ENCODE measurements around the gene PTPRCAP. TPM values are rescaled to one million over a fixed set of nuclear protein-coding genes. Genes with fewer than 3 reads are reported as not detected.

The PTPRCAP gene
- total RNA-seq, 1 experiment from 2014 or later, result 0.15 TPM

DNA sequence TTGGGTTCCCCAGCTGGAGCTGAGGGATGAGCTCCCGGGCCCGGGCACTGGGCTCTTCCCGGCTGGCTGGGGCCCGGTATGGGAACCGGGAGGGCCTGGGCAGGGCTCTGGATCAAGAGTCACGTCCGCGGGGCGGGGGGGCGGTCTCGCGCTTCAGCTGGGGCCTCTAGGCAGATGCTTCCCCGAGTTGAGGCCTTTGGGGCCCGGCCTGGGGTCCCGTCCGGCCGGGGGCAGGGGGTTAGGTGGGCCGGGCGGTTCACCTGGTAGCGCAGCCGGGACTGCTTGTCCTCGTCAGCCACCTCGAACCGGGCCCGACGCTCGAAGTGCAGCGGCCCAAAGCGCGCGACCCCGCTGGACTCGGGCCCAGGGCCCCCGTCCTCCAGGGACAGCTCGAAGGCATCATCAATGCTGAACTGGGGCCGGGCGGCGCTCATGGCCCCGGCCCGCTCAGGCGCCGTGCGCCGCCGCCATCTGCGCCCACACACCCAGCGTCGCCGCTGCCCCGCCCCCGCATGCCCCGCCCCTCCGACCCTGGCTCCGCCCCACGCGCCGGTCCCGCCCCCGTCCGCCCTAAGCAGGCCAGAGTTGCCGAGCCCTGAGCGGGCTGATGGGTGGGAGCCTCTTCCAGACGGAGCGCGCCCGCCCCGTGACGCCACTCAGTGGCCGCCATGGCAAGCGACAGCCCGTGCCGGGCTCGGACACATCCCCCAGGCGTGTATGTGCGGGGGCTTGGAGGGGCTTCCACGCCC, 31.5 kb upstream of the PTPRCAP start, which contains the start of gene TMEM134:
TMEM134 (minus strand) TSS at position 493 of the 749 bp plus-strand sequence; CDS start at position 434, 59 bp downstream.
- Histone ChIP-seq H3K9ac (ENCODE audit: low read length) (peak within 1 kb of the TSS; percentile 98), H3K9me2 (replicated peaks; ENCODE audit: low read length) (no peaks in the 10 kb centered on the region), H3K9me3 (ENCODE audit: low read length) (no peaks in the 10 kb centered on the region), H3K27me3 (ENCODE audit: low read length) (no peaks in the 10 kb centered on the region), H4K20me1 (ENCODE audit: low read length) (no peaks in the 10 kb centered on the region), H3K4me1 (ENCODE audit: insufficient read depth, low read length) (peaks cover 33% of the 10 kb centered on the region), H3K4me2 (ENCODE audit: low read length) (peak within 1 kb of the TSS; percentile 99), H3K36me3 (ENCODE audit: low read depth, low read length) (no peaks in the 10 kb centered on the region), H3F3A (ENCODE audit: low read length, unreplicated experiment) (peaks cover 8% of the 10 kb centered on the region), H3K79me2 (ENCODE audit: low read length) (peaks cover 24% of the 10 kb centered on the region), H3K4me3 (ENCODE audit: low read length) (peak within 1 kb of the TSS; percentile 85), H3K27ac (ENCODE audit: low read length) (peak within 1 kb of the TSS; percentile 90), H2AFZ (ENCODE audit: low read length) (peak within 1 kb of the TSS; percentile 83)
- BruUV-seq (replicated peaks), result no TSS peak
- DNase-seq, result peak; percentile 92
- CTCF ChIA-PET, result interaction anchor here (0.7 to 2.0 kb wide), 2 partner anchors 67 to 118 kb away, joined by 3 to 15 read pairs; partner anchors contain the start of gene PPP1CA
- POLR2A ChIA-PET (ENCODE audit: unreplicated experiment), result no interaction called here
- TF ChIP-seq EZH2 (IDR thresholded peaks at IDR 0.05; ENCODE audit: low read length, unreplicated experiment), result no peak
- no peak for TF ChIP-seq EZH2phosphoT487 (IDR thresholded peaks at IDR 0.05; ENCODE audit: borderline replicate concordance, low read length)
- TF ChIP-seq, protein P1, sequence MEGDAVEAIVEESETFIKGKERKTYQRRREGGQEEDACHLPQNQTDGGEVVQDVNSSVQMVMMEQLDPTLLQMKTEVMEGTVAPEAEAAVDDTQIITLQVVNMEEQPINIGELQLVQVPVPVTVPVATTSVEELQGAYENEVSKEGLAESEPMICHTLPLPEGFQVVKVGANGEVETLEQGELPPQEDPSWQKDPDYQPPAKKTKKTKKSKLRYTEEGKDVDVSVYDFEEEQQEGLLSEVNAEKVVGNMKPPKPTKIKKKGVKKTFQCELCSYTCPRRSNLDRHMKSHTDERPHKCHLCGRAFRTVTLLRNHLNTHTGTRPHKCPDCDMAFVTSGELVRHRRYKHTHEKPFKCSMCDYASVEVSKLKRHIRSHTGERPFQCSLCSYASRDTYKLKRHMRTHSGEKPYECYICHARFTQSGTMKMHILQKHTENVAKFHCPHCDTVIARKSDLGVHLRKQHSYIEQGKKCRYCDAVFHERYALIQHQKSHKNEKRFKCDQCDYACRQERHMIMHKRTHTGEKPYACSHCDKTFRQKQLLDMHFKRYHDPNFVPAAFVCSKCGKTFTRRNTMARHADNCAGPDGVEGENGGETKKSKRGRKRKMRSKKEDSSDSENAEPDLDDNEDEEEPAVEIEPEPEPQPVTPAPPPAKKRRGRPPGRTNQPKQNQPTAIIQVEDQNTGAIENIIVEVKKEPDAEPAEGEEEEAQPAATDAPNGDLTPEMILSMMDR (conservative IDR thresholded peaks at IDR 0.05; ENCODE audit: low read depth, low read length), result peak; percentile 65
- ATAC-seq, result peak; percentile 65
- intact Hi-C loops (cut with micrococcal nuclease), result loop anchor here (1.0 to 5.0 kb wide), 3 partner anchors 39 to 68 kb away; partner anchors contain the start of genes CDK2AP2, PPP1CA and RPS6KB2

DNA sequence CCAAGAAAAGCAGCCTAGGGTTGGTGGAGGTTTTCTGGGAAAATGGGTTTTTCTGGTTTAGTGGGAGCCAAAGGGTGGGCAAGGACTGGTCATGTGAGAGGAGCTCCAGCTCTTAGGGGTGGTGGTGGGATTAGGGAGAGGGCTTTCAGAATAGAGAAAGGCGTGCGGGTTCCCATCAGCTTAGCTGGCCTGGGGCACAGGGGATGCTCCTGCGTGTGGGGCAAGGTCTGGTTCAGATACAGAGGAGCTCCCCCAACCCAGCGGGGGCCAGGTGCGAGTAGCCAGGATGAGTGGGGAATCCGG, 30.9 kb upstream of the PTPRCAP start:
- Histone ChIP-seq H3K9me3 (ENCODE audit: low read length) (no peaks in the 10 kb centered on the region), H4K20me1 (ENCODE audit: low read length) (no peaks in the 10 kb centered on the region), H3K4me3 (ENCODE audit: low read length) (peak overlapping the region; percentile 85), H2AFZ (ENCODE audit: low read length) (peak overlapping the region; percentile 59; the same call in 1 of the 2 replicates), H3K79me2 (ENCODE audit: low read length) (peaks cover 28% of the 10 kb centered on the region), H3K36me3 (ENCODE audit: low read depth, low read length) (no peaks in the 10 kb centered on the region), H3K9ac (ENCODE audit: low read length) (peak overlapping the region; percentile 98), H3K27ac (ENCODE audit: low read length) (peak overlapping the region; percentile 90), H3F3A (ENCODE audit: low read length, unreplicated experiment) (peaks cover 10% of the 10 kb centered on the region), H3K9me2 (replicated peaks; ENCODE audit: low read length) (no peaks in the 10 kb centered on the region), H3K4me2 (ENCODE audit: low read length) (peak overlapping the region; percentile 99), H3K4me1 (ENCODE audit: insufficient read depth, low read length) (peaks cover 38% of the 10 kb centered on the region), H3K27me3 (ENCODE audit: low read length) (no peaks in the 10 kb centered on the region)
- BruUV-seq (replicated peaks), result TSS peak; percentile 22
- TF ChIP-seq EZH2phosphoT487 (IDR thresholded peaks at IDR 0.05; ENCODE audit: borderline replicate concordance, low read length), result no peak
- DNase-seq (no peak), ATAC-seq (no peak)
- intact Hi-C loops (cut with micrococcal nuclease), result loop anchor here (1.0 to 5.0 kb wide), 2 partner anchors 41 to 67 kb away; partner anchors contain the start of genes PPP1CA and RPS6KB2
- POLR2A ChIA-PET (ENCODE audit: unreplicated experiment), result no interaction called here
- CTCF ChIA-PET, result interaction anchor here (0.7 to 2.0 kb wide), 2 partner anchors 67 to 117 kb away, joined by 3 to 15 read pairs; partner anchors contain the start of gene PPP1CA

DNA sequence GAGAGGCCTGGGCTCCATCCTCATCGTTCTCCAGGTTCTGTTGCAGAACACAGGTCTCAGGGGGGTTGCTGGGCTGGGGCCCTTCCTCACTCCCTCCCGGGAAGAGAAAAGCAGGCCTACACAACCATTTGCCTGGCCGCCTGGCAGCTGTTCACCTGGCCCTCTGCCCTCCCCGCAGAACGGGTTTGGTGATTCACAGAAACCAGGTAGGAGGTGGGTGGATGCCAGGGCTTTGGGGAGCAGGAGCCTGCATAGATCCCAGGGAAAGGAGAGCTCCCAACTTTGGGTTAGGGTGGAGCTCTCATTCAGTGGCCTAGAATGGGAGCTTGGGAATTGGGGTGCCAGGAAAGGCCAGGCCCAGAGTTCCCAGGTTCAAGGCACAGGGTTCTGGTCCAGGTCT, 30.6 kb upstream of the PTPRCAP start:
- Histone ChIP-seq H3K27ac (ENCODE audit: low read length) (peak overlapping the region; percentile 90), H3K4me2 (ENCODE audit: low read length) (peak overlapping the region; percentile 99), H3K36me3 (ENCODE audit: low read depth, low read length) (no peaks in the 10 kb centered on the region), H3K9ac (ENCODE audit: low read length) (peak overlapping the region; percentile 98), H3K4me1 (ENCODE audit: insufficient read depth, low read length) (peaks cover 41% of the 10 kb centered on the region), H3K4me3 (ENCODE audit: low read length) (peak overlapping the region; percentile 85), H3F3A (ENCODE audit: low read length, unreplicated experiment) (peaks cover 13% of the 10 kb centered on the region), H3K9me3 (ENCODE audit: low read length) (no peaks in the 10 kb centered on the region), H3K79me2 (ENCODE audit: low read length) (peaks cover 28% of the 10 kb centered on the region), H3K27me3 (ENCODE audit: low read length) (no peaks in the 10 kb centered on the region), H2AFZ (ENCODE audit: low read length) (no peak overlapping the region), H4K20me1 (ENCODE audit: low read length) (no peaks in the 10 kb centered on the region), H3K9me2 (replicated peaks; ENCODE audit: low read length) (no peaks in the 10 kb centered on the region)
- TF ChIP-seq EZH2 (IDR thresholded peaks at IDR 0.05; ENCODE audit: low read length, unreplicated experiment), result no peak
- no peak for TF ChIP-seq EZH2phosphoT487 (IDR thresholded peaks at IDR 0.05; ENCODE audit: borderline replicate concordance, low read length)
- TF ChIP-seq, protein P1 (conservative IDR thresholded peaks at IDR 0.05; ENCODE audit: low read depth, low read length), result no peak
- intact Hi-C loops (cut with micrococcal nuclease), result loop anchor here (1.0 to 5.0 kb wide), 2 partner anchors 41 to 67 kb away; partner anchors contain the start of genes PPP1CA and RPS6KB2
- DNase-seq (peak; percentile 97), ATAC-seq (peak; percentile 9)
- ChIA-PET POLR2A (ENCODE audit: unreplicated experiment) (no interaction called here), CTCF (interaction anchor here (0.7 to 2.0 kb wide), 2 partner anchors 67 to 117 kb away, joined by 3 to 15 read pairs; partner anchors contain the start of gene PPP1CA)
- no TSS peak for BruUV-seq (replicated peaks)
